Osteoblast (primary cell): Measurements from ENCODE around the gene MND1. TPM values are rescaled to one million over a fixed set of nuclear protein-coding genes. Genes with fewer than 3 reads are reported as not detected.
A peak's percentile ranks its signal among the peaks of the same experiment; 100 is the strongest.

Experiments used
- DNase-seq: peaks from one replicate; pipeline ENCODE4 v3.0.0; 2011; ENCODE audit warnings: low spot score, mixed read lengths; ENCODE audit not compliant: insufficient read length; ENCODE audit errors: missing footprints
- H2AFZ ChIP-seq: 2 replicates; pipeline ENCODE4 v1.6.0; 2011; ENCODE audit warnings: mild to moderate bottlenecking, low read length
- H3K27ac ChIP-seq: 2 replicates; pipeline ENCODE4 v1.5.1; 2011; ENCODE audit warnings: mild to moderate bottlenecking, low read depth, low read length, moderate library complexity
- H3K27me3 ChIP-seq: 2 replicates; pipeline ENCODE4 v1.6.0; 2012; ENCODE audit warnings: mild to moderate bottlenecking, control low read depth, inconsistent platforms, low read length, moderate library complexity; ENCODE audit not compliant: insufficient read depth
- H3K36me3 ChIP-seq: 2 replicates; pipeline ENCODE4 v1.5.1; 2011; ENCODE audit warnings: mild to moderate bottlenecking, low read length, control low read depth, moderate library complexity; ENCODE audit not compliant: insufficient read depth
- H3K4me1 ChIP-seq: 2 replicates; pipeline ENCODE4 v1.5.1; 2011; ENCODE audit warnings: mild to moderate bottlenecking, low read length, control low read depth, moderate library complexity; ENCODE audit not compliant: insufficient read depth
- H3K4me2 ChIP-seq: 2 replicates; pipeline ENCODE4 v1.6.0; 2011; ENCODE audit warnings: mild to moderate bottlenecking, low read length; ENCODE audit not compliant: insufficient read depth
- H3K4me3 ChIP-seq: fragments of 200-600 bp; sonication (generic); 3 replicates; pipeline ENCODE4 v1.5.1; 2012; ENCODE audit warnings: mild to moderate bottlenecking, low read length, inconsistent platforms; ENCODE audit not compliant: insufficient read depth
- H3K79me2 ChIP-seq: 2 replicates; pipeline ENCODE4 v1.6.0; 2012; ENCODE audit warnings: mild to moderate bottlenecking, low read length, control low read depth, inconsistent platforms; ENCODE audit not compliant: insufficient read depth
- H3K9me3 ChIP-seq: 2 replicates; pipeline ENCODE4 v1.5.1; 2011; ENCODE audit warnings: low read depth, low read length, control low read depth
- H4K20me1 ChIP-seq: 2 replicates; pipeline ENCODE4 v1.6.0; 2012; ENCODE audit warnings: mild to moderate bottlenecking, low read length, control low read depth; ENCODE audit not compliant: insufficient read depth
- CTCF ChIP-seq: IDR thresholded peaks from 2 replicates; pipeline ENCODE4 v1.5.1; 2011; ENCODE audit warnings: mild to moderate bottlenecking, low read depth, low read length, moderate library complexity; ENCODE audit errors: extremely low read depth
- total RNA-seq: library from RNA; depleted of rRNA; stranded (reverse); fragments of >200 nt; gene quantifications from 2 replicates; pipeline ENCODE4 v1.2.3, GENCODE V29; 2012

Gene MND1
- total RNA-seq, 1 donor: 1.4 TPM

- no peak overlapping the region for H3K27ac ChIP-seq
- H3K4me2 ChIP-seq: no peak overlapping the region
- no peak for TF ChIP-seq CTCF
- no peaks in the 10 kb centered on the region for H3K27me3 ChIP-seq
- no peak overlapping the region for H2AFZ ChIP-seq
- DNase-seq: peak; percentile 34
- H4K20me1 ChIP-seq: no peaks in the 10 kb centered on the region
- no peaks in the 10 kb centered on the region for H3K36me3 ChIP-seq
- no peaks in the 10 kb centered on the region for H3K4me1 ChIP-seq
- H3K4me3 ChIP-seq: no peak overlapping the region
- H3K9me3 ChIP-seq: no peaks in the 10 kb centered on the region
- H3K79me2 ChIP-seq: no peaks in the 10 kb centered on the region
These were observed 75.9 kb downstream of the MND1 start for GRCh38 chr4:153420361-153420760.

GRCh38 chr4:153421941-153422340 lies 77.5 kb downstream of the MND1 start:
- no peak overlapping the region for H3K4me3 ChIP-seq
- TF ChIP-seq CTCF: no peak
- no peak overlapping the region for H3K27ac ChIP-seq
- no peaks in the 10 kb centered on the region for H3K9me3 ChIP-seq
- H3K36me3 ChIP-seq: no peaks in the 10 kb centered on the region
- H4K20me1 ChIP-seq: no peaks in the 10 kb centered on the region
- no peak overlapping the region for H2AFZ ChIP-seq
- H3K4me1 ChIP-seq: no peaks in the 10 kb centered on the region
- H3K4me2 ChIP-seq: no peak overlapping the region
- no peaks in the 10 kb centered on the region for H3K27me3 ChIP-seq
- no peaks in the 10 kb centered on the region for H3K79me2 ChIP-seq
- DNase-seq: no peak

- Histone ChIP-seq H3K27me3 (no peaks in the 10 kb centered on the region), H3K9me3 (no peaks in the 10 kb centered on the region), H4K20me1 (no peaks in the 10 kb centered on the region), H3K4me1 (no peaks in the 10 kb centered on the region), H3K27ac (no peak overlapping the region), H3K4me3 (no peak overlapping the region), H2AFZ (no peak overlapping the region), H3K4me2 (no peak overlapping the region), H3K79me2 (no peaks in the 10 kb centered on the region), H3K36me3 (no peaks in the 10 kb centered on the region)
- peak; percentile 4 for DNase-seq
- no peak for TF ChIP-seq CTCF
These were observed 81.9 kb downstream of the MND1 start for GRCh38 chr4:153426207-153426885.

- no peak for TF ChIP-seq CTCF
- Histone ChIP-seq H3K79me2 (no peaks in the 10 kb centered on the region), H3K9me3 (no peaks in the 10 kb centered on the region), H3K27ac (no peak overlapping the region), H3K4me1 (no peaks in the 10 kb centered on the region), H3K36me3 (no peaks in the 10 kb centered on the region), H3K4me2 (no peak overlapping the region), H4K20me1 (no peaks in the 10 kb centered on the region), H2AFZ (no peak overlapping the region), H3K27me3 (no peaks in the 10 kb centered on the region), H3K4me3 (no peak overlapping the region)
- DNase-seq: no peak
These were observed 83.0 kb downstream of the MND1 start for GRCh38 chr4:153427363-153428071.
